Activated CD4-positive, alpha-beta T cell treated with anti-CD3 and anti-CD28 coated beads for 36 hours (primary cell): ENCODE data around the gene EEF1A2. TPM values are rescaled to one million over a fixed set of nuclear protein-coding genes. Genes with fewer than 3 reads are reported as not detected.

ENCODE experiments used
- ATAC-seq: fragments of 200-7000 bp; cut with Tn5 transposase; one replicate; pipeline ENCODE4 v1.10.0; 2021; ENCODE audit warnings: mild to moderate bottlenecking, moderate library complexity
- CTCF ChIA-PET: fragments of 350-600 bp; sonication (Branson Sonifier 250); formaldehyde crosslinking; loops from one replicate; lab custom pipeline; 2021; ENCODE audit warnings: antibody characterized with exemption; lab: Charles Lee
- POLR2A ChIA-PET: fragments of 350-600 bp; sonication (Branson Sonifier 250); formaldehyde crosslinking; loops from one replicate; lab custom pipeline; 2021; ENCODE audit warnings: antibody characterized with exemption, inconsistent platforms; lab: Charles Lee
- DNase-seq: peaks from one replicate; pipeline ENCODE4 v3.0.0-alpha.2; 2020
- H3K27ac Mint-ChIP-seq: one replicate; pipeline ENCODE4 v1.8.0; 2021; ENCODE audit warnings: mixed read lengths
- H3K27me3 Mint-ChIP-seq: one replicate; pipeline ENCODE4 v1.8.0; 2021; ENCODE audit warnings: mixed read lengths
- H3K36me3 Mint-ChIP-seq: one replicate; pipeline ENCODE4 v1.8.0; 2021; ENCODE audit warnings: low read depth, mixed read lengths
- H3K4me1 Mint-ChIP-seq: one replicate; pipeline ENCODE4 v1.8.0; 2021; ENCODE audit warnings: mixed read lengths
- H3K4me3 Mint-ChIP-seq: one replicate; pipeline ENCODE4 v1.8.0; 2021; ENCODE audit warnings: mild to moderate bottlenecking, moderate library complexity, mixed read lengths
- H3K9me3 Mint-ChIP-seq: one replicate; pipeline ENCODE4 v1.8.0; 2021; ENCODE audit warnings: low read depth, mixed read lengths
- intact Hi-C, 2 experiments: fragments of 100-400 bp; cut with DNase I in 1 of 2; cut with micrococcal nuclease in 1 of 2; formaldehyde crosslinking; loops; one replicate each; pipeline versions ENCODE4 v1.14.2 to v1.15.1; 2022 to 2024; cut with DNase I, micrococcal nuclease
- total RNA-seq, 2 experiments: library from RNA; stranded (reverse); gene quantifications; one replicate each; pipeline ENCODE4 v1.2.3, GENCODE V29; 2021

Gene EEF1A2
- total RNA-seq, 2 experiments from 2014 or later: 0.69 to 0.81 TPM

GRCh38 chr20:63463400-63464288 is 35.2 kb downstream of the EEF1A2 start:
- H3K4me1 Mint-ChIP-seq: no peaks in the 10 kb centered on the region
- no peaks in the 10 kb centered on the region for H3K9me3 Mint-ChIP-seq
- ATAC-seq (no peak), DNase-seq (no peak)
- no peaks in the 10 kb centered on the region for H3K36me3 Mint-ChIP-seq
- CTCF ChIA-PET: interaction anchor here (0.7 to 1.0 kb wide), 2 partner anchors 11 to 27 kb away, joined by 3 to 5 read pairs; no protein-coding TSS in a partner anchor
- intact Hi-C loops: no loop called here
- H3K27ac Mint-ChIP-seq: no peak overlapping the region
- H3K27me3 Mint-ChIP-seq: peaks cover 25% of the 10 kb centered on the region
- POLR2A ChIA-PET: no interaction called here
- no peak overlapping the region for H3K4me3 Mint-ChIP-seq

- Mint-ChIP-seq H3K27ac (no peak overlapping the region), H3K4me3 (no peak overlapping the region), H3K4me1 (no peaks in the 10 kb centered on the region), H3K9me3 (no peaks in the 10 kb centered on the region), H3K36me3 (no peaks in the 10 kb centered on the region), H3K27me3 (peaks cover 23% of the 10 kb centered on the region)
- POLR2A ChIA-PET: no interaction called here
- DNase-seq (no peak), ATAC-seq (no peak)
- CTCF ChIA-PET: no interaction called here
- intact Hi-C loops: no loop called here
These were observed 36.6 kb downstream of the EEF1A2 start for GRCh38 chr20:63462244-63462643.

DNA sequence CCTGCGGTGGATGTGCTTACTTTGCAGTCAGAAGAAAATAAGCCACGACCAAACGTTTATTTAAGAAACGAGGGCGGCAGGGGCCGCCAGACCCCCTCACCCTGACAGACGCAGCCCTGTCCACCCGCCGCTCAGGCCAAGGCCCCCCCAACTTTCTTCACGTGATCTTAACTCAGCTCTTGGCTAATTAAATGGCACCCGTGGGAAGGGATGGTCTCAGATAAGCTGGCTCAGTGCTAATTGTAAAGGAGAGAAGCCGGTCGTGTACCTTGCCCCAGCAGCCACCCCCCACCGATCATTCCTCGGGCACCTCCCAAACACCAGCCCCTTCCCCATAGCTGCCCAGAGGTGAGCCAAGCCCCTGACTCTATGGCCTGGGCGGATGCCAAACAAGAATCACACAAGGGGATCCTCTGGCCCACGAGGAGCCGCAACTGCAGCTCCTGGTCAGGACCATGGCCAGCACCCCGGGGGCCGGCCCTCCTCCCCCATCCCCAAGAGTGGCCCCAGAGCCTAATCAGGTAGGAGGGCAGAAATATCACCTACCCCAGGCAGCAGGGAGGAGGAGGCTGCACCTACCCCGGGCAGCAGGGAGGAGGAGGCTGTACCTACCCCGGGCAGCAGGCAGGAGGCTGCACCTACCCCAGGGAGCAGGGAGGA is 37.6 kb downstream of the EEF1A2 start:
- intact Hi-C loops: no loop called here
- POLR2A ChIA-PET: no interaction called here
- Mint-ChIP-seq H3K36me3 (no peaks in the 10 kb centered on the region), H3K4me3 (no peak overlapping the region), H3K9me3 (no peaks in the 10 kb centered on the region), H3K27ac (no peak overlapping the region), H3K27me3 (peaks cover 23% of the 10 kb centered on the region), H3K4me1 (no peaks in the 10 kb centered on the region)
- CTCF ChIA-PET: interaction anchor here (1.0 kb wide), 1 partner anchor 35 kb away, joined by 3 read pairs; no protein-coding TSS in a partner anchor
- DNase-seq (peak; percentile 33), ATAC-seq (no peak)

GRCh38 chr20:63459070-63459380 is 39.9 kb downstream of the EEF1A2 start:
- H3K36me3 Mint-ChIP-seq: no peaks in the 10 kb centered on the region
- no peak overlapping the region for H3K4me3 Mint-ChIP-seq
- ChIA-PET POLR2A (no interaction called here), CTCF (no interaction called here)
- H3K27ac Mint-ChIP-seq: no peak overlapping the region
- intact Hi-C loops: no loop called here
- H3K9me3 Mint-ChIP-seq: no peaks in the 10 kb centered on the region
- no peak for ATAC-seq
- H3K4me1 Mint-ChIP-seq: no peaks in the 10 kb centered on the region
- peaks cover 25% of the 10 kb centered on the region for H3K27me3 Mint-ChIP-seq
- no peak for DNase-seq

DNA sequence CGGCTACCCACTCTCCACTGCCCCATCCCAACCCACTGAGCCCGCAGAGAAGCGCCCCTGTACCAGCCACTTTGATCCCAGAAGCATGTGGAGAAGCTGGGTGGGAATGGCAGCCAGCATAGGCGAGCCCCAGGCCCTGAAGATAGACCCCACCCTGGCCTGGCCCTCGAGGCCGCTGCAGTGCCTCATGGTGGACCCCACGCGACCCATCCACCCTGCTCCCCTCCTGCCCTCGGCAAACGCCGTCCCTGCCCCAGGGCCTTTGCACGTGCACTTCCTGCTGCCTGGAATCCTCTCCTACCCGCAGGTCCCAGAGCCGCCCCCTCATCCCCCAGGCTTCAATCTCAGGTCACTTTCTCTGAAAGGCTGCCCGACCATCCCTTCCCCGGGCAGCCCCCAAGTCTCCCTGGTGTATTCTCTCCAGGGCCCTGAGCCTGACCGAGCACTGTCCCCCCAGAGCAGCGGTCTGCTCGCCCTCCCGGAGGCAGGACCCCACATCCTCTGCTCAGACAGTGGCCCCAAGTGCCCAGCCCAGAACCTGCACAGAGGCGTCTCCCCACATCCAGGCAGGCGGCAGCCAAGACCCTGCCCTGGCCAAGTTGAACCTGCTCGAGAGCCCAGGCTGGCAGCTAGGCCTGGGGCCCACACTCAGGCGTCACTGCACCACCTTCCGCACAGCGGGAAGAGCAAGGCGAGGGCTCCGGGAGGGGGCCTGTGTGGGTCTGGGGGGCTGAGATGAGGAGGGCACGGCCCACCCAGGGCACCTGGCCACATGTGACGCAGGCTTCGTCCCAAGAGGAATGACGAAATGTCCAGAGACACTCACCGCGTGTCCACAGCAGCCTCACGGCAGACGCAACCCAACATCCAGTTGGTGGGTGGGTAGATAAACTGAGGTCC is 40.5 kb downstream of the EEF1A2 start:
- H3K4me3 Mint-ChIP-seq: no peak overlapping the region
- peaks cover under 1% of the 10 kb centered on the region for H3K4me1 Mint-ChIP-seq
- no peaks in the 10 kb centered on the region for H3K9me3 Mint-ChIP-seq
- peaks cover 24% of the 10 kb centered on the region for H3K27me3 Mint-ChIP-seq
- no peak for DNase-seq
- intact Hi-C loops: no loop called here
- no peak overlapping the region for H3K27ac Mint-ChIP-seq
- ChIA-PET POLR2A (interaction anchor here (0.6 kb wide), 1 partner anchor 333 kb away, joined by 3 read pairs; no protein-coding TSS in a partner anchor), CTCF (no interaction called here)
- no peaks in the 10 kb centered on the region for H3K36me3 Mint-ChIP-seq
- no peak for ATAC-seq

- H3K36me3 Mint-ChIP-seq: no peaks in the 10 kb centered on the region
- H3K4me3 Mint-ChIP-seq: no peak overlapping the region
- H3K27me3 Mint-ChIP-seq: peaks cover 19% of the 10 kb centered on the region
- POLR2A ChIA-PET: no interaction called here
- H3K27ac Mint-ChIP-seq: no peak overlapping the region
- ATAC-seq (no peak), DNase-seq (no peak)
- peaks cover 3% of the 10 kb centered on the region for H3K4me1 Mint-ChIP-seq
- intact Hi-C loops: no loop called here
- CTCF ChIA-PET: no interaction called here
- no peaks in the 10 kb centered on the region for H3K9me3 Mint-ChIP-seq
These were observed 41.1 kb downstream of the EEF1A2 start for GRCh38 chr20:63457737-63458136.

- intact Hi-C loops: no loop called here
- no peak overlapping the region for H3K4me3 Mint-ChIP-seq
- H3K9me3 Mint-ChIP-seq: no peaks in the 10 kb centered on the region
- CTCF ChIA-PET: no interaction called here
- POLR2A ChIA-PET: no interaction called here
- H3K27ac Mint-ChIP-seq: no peak overlapping the region
- H3K36me3 Mint-ChIP-seq: no peaks in the 10 kb centered on the region
- H3K27me3 Mint-ChIP-seq: peaks cover 16% of the 10 kb centered on the region
- peaks cover 3% of the 10 kb centered on the region for H3K4me1 Mint-ChIP-seq
- ATAC-seq: no peak
- DNase-seq: no peak
These were observed 42.2 kb downstream of the EEF1A2 start for GRCh38 chr20:63456429-63457284.

DNA sequence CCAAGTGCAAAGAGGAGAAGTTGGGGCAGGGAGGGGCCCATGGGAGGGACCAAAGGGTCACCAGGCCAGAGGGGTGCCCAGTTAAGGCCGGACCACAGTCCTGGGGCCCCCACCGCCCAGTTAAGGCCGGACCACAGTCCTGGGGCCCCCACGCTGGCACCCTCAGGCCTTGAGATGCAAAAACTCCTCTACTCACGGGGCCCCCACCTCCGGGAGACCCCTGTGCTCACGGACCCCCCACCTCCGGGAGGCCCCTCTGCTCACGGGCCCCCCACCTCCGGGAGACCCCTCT is 43.4 kb downstream of the EEF1A2 start:
- DNase-seq (no peak), ATAC-seq (no peak)
- Mint-ChIP-seq H3K27me3 (peaks cover 12% of the 10 kb centered on the region), H3K4me1 (peaks cover 3% of the 10 kb centered on the region), H3K27ac (no peak overlapping the region), H3K9me3 (no peaks in the 10 kb centered on the region), H3K4me3 (no peak overlapping the region), H3K36me3 (no peaks in the 10 kb centered on the region)
- CTCF ChIA-PET: interaction anchor here (1.0 kb wide), 1 partner anchor 21 kb away, joined by 3 read pairs; no protein-coding TSS in a partner anchor
- POLR2A ChIA-PET: no interaction called here
- intact Hi-C loops: no loop called here

DNA sequence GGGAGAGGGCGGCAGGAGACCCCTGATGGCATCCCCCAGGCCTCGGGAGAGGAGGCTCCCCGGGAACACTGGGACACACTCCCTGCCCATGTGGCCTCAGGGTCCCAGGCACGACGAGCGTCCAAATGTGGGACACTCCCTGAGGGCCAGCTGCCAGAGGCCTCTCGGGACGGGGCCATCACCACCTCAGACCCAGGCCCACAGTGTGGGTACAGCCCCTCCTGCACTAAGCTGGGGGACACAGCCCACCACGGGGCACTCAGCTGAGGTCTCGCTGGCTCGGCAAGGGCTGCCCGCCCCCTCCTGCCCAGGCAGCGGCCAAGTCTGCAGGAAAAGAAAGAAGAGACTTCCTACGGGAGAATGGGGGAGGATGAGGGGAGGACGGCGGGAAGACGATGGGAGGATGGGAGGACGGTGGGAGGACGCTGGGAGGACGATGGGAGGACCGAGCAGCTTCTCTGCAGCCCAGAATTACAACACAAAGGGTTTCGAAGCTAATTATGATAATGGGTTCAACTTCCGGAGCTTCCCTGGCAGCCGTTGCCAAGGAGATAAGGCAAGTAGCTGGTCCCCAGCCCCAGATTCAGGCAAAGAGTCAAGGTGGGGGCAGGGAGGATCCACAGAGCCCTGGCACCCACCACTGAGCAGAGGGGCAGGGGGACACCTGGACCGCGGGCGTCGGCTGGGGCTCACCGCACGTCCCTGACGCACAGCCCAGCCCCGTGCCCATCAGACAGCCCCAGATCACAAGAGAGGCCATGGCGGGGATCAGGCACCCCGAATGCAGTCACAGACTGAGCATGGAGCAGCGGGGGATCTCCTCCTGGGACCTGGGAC is 43.9 kb downstream of the EEF1A2 start:
- no peak for DNase-seq
- POLR2A ChIA-PET: no interaction called here

DNA sequence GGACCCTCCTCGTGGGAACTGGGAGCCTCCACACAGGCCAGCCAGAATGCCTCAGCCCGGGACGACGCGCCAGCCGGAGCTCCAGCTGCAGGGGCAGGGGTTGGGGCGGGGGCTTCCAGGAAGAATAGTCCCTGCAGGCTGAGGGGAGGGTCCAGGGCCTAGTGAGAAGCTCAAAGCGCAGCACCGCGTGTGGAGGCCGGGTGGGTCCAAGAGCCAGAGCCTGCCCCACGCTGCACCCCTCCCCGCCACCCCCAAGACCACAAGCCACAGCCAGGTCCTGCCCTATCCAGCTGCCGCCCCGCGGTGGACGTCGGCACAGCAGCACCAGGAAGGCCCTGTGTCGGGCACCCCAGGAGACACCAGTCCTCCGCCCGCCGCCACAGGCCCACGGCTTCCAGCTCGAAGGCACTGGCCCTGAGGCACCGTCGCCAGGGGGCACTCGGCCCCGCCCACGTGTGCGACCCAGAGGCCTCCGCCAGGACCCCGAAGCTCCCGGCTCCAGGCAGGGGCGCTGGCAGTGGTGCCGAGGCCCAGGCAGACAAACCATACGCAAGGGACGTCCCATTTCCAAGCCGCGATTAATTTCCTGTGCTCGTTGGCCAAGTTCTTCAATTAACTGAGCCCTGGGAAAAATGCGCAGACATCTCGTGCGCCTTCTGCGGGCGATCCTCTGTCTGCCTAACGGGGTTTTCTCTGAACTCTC is 45.9 kb downstream of the EEF1A2 start:
- intact Hi-C loops: no loop called here
- ChIA-PET POLR2A (no interaction called here), CTCF (interaction anchor here (0.5 kb wide), 1 partner anchor 11 kb away, joined by 5 read pairs; no protein-coding TSS in a partner anchor)
- Mint-ChIP-seq H3K4me1 (peaks cover 3% of the 10 kb centered on the region), H3K9me3 (no peaks in the 10 kb centered on the region), H3K36me3 (no peaks in the 10 kb centered on the region), H3K27me3 (peaks cover 14% of the 10 kb centered on the region), H3K4me3 (no peak overlapping the region), H3K27ac (no peak overlapping the region)
- ATAC-seq: peak; percentile 79
- peak; percentile 61 for DNase-seq

More for the DNA sequence above, 43.9 kb downstream of the EEF1A2 start:
- no peak for ATAC-seq
- Mint-ChIP-seq H3K4me1 (peaks cover 3% of the 10 kb centered on the region), H3K27me3 (peaks cover 12% of the 10 kb centered on the region), H3K4me3 (no peak overlapping the region), H3K27ac (no peak overlapping the region), H3K9me3 (no peaks in the 10 kb centered on the region), H3K36me3 (no peaks in the 10 kb centered on the region)
- intact Hi-C loops: no loop called here
- CTCF ChIA-PET: interaction anchor here (1.0 kb wide), 1 partner anchor 20 kb away, joined by 3 read pairs; no protein-coding TSS in a partner anchor
